Hepatocyte (in vitro differentiated cells): ENCODE data around the gene NEMF.

Source experiments
- CTCF ChIP-seq: fragments of 200-600 bp; sonication (generic); IDR thresholded peaks from 2 replicates; pipeline ENCODE4 v1.5.1; 2016; ENCODE audit warnings: antibody characterized with exemption, mild to moderate bottlenecking; ENCODE audit not compliant: poor library complexity
- EZH2 ChIP-seq: fragments of 200-600 bp; sonication (generic); IDR thresholded peaks from 2 replicates; pipeline ENCODE4 v1.6.1; 2016; ENCODE audit warnings: antibody characterized with exemption, mild to moderate bottlenecking, borderline replicate concordance

DNA sequence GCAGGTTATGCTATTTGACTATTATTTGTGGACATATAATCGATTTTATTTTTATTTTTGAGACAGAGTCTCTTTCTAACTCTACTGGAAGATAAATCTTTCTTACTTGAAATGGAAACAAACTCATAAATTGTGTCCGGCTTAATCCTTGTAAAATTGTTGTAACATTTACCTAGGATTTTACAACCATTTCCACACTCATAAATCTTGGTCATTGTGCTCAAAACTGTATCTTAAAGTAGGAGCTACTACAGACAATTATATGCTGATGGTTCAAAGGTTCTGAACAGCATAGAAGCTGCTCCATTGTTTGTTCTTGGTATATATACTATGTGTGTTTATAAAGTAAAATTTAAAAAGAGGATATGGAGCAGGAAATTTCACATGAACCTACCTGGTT is 35.7 kb upstream of the NEMF start:
- TF ChIP-seq CTCF = no peak
- no peak for TF ChIP-seq EZH2
